Nephron (organoid): ENCODE data around the gene SYK.

Experiments used
- H3K27ac Mint-ChIP-seq, 3 experiments: 2 replicates each; pipeline ENCODE4 v1.8.0; 2020; ENCODE audit warnings: mixed read lengths in 3 of 3, mild to moderate bottlenecking in 2 of 3, moderate library complexity in 1 of 3
- H3K27me3 Mint-ChIP-seq: 2 replicates; pipeline ENCODE4 v1.8.0; 2021; ENCODE audit warnings: low read depth, mild to moderate bottlenecking, moderate library complexity, mixed read lengths
- H3K36me3 Mint-ChIP-seq: 2 replicates; pipeline ENCODE4 v1.8.0; 2020; ENCODE audit warnings: low read depth, mixed read lengths
- H3K4me1 Mint-ChIP-seq: 2 replicates; pipeline ENCODE4 v1.8.0; 2020; ENCODE audit warnings: mixed read lengths
- H3K4me3 Mint-ChIP-seq, 3 experiments: 2 replicates each; pipeline ENCODE4 v1.8.0; 2020; ENCODE audit warnings: mild to moderate bottlenecking in 3 of 3, mixed read lengths in 3 of 3, moderate library complexity in 2 of 3
- H3K9me3 Mint-ChIP-seq: 2 replicates; pipeline ENCODE4 v1.8.0; 2020; ENCODE audit warnings: mixed read lengths
- TF ChIP-seq, protein P1 (sequence below), 3 experiments: fragments of 200-600 bp; sonication (generic); IDR thresholded peaks; one replicate each; pipeline ENCODE4 v1.5.0; 2021; ENCODE audit warnings: antibody characterized with exemption in 3 of 3; ENCODE audit not compliant: unreplicated experiment in 3 of 3

The SYK gene

DNA sequence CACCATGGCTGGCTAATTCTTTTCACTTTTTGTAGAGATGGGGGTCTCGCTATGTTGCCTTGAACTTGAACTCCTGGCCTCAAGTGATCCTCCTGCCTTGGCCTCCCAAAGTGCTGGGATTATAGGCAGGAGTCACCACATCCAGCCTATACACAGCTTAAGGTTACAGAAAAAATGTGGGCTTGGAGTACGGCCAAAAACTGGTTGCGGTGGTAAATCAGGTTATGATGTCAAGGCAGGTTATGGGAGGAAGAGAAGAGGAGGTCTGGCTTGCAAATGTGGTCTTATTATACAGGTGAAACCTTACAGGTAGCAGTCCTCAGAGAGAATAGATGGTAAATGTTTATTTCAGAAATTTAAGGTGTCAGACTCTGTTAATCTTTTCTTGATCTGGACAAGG, 30.7 kb upstream of the SYK start:
- Mint-ChIP-seq H3K27me3 (peaks cover 3% of the 10 kb centered on the region), H3K4me3 (no peak overlapping the region), H3K9me3 (peaks cover 36% of the 10 kb centered on the region), H3K27ac (no peak overlapping the region), H3K4me1 (no peaks in the 10 kb centered on the region), H3K36me3 (no peaks in the 10 kb centered on the region)
- TF ChIP-seq, protein P1, sequence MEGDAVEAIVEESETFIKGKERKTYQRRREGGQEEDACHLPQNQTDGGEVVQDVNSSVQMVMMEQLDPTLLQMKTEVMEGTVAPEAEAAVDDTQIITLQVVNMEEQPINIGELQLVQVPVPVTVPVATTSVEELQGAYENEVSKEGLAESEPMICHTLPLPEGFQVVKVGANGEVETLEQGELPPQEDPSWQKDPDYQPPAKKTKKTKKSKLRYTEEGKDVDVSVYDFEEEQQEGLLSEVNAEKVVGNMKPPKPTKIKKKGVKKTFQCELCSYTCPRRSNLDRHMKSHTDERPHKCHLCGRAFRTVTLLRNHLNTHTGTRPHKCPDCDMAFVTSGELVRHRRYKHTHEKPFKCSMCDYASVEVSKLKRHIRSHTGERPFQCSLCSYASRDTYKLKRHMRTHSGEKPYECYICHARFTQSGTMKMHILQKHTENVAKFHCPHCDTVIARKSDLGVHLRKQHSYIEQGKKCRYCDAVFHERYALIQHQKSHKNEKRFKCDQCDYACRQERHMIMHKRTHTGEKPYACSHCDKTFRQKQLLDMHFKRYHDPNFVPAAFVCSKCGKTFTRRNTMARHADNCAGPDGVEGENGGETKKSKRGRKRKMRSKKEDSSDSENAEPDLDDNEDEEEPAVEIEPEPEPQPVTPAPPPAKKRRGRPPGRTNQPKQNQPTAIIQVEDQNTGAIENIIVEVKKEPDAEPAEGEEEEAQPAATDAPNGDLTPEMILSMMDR (IDR thresholded peaks at IDR 0.05; ENCODE audit: unreplicated experiment in 3 of 3): no peak

DNA sequence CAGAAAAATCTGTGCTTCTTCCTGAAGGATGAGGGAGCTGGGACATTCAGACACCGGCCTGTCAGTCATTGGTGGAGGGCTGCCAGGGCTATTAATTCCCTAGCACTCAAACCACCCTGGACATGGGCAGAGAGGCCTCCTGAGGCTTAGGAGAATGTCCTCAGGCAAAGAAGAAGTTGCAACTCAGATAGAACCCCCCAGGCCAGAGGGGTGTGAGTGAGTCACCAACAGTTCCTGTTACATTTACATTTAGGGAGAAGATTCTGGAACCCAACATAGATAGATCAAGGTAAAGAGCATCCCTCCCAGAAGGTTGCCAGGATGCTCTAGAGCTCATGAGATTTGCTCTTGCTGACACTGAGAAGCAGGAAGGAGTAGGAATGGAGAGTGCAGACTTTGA, 29.2 kb upstream of the SYK start:
- Mint-ChIP-seq H3K27ac (no peak overlapping the region), H3K27me3 (peaks cover 3% of the 10 kb centered on the region)

GRCh38 chr9:90773617-90774016, 28.0 kb upstream of the SYK start:
- Mint-ChIP-seq H3K9me3 (peaks cover 17% of the 10 kb centered on the region), H3K27me3 (no peaks in the 10 kb centered on the region), H3K27ac (no peak overlapping the region), H3K36me3 (no peaks in the 10 kb centered on the region), H3K4me3 (no peak overlapping the region), H3K4me1 (no peaks in the 10 kb centered on the region)
- TF ChIP-seq, protein P1 (IDR thresholded peaks at IDR 0.05; ENCODE audit: unreplicated experiment in 3 of 3): peak; percentile 48 to 58 (median 48)

More for the DNA sequence above, 29.2 kb upstream of the SYK start:
- H3K9me3 Mint-ChIP-seq: peaks cover 26% of the 10 kb centered on the region
- H3K4me3 Mint-ChIP-seq: no peak overlapping the region
- H3K36me3 Mint-ChIP-seq: no peaks in the 10 kb centered on the region
- H3K4me1 Mint-ChIP-seq: no peaks in the 10 kb centered on the region
- TF ChIP-seq, protein P1 (IDR thresholded peaks at IDR 0.05; ENCODE audit: unreplicated experiment in 3 of 3): no peak

GRCh38 chr9:90774071-90774470, 27.5 kb upstream of the SYK start:
- Mint-ChIP-seq H3K9me3 (peaks cover 13% of the 10 kb centered on the region), H3K4me3 (no peak overlapping the region), H3K27me3 (no peaks in the 10 kb centered on the region), H3K4me1 (no peaks in the 10 kb centered on the region), H3K36me3 (no peaks in the 10 kb centered on the region), H3K27ac (no peak overlapping the region)
- TF ChIP-seq, protein P1 (IDR thresholded peaks at IDR 0.05; ENCODE audit: unreplicated experiment in 3 of 3): no peak

DNA sequence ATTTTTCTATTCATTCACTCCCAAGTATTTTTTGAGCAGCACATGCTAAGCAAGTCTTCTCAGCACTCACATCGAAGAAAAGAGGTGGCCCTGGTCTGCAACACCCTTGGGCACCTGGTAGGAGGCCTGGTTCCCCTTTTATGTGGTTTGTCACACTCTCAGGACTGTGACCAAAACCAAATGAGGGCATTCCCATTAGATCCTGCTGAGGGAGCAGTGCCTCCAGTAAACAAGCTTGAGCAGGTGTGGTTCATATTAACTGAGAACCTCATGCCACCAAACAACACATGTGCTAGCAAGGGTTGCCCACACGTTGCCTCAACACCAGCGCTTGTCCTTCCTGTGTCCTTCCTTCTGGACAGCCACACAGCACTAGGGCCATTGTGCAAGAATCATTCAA, 26.9 kb upstream of the SYK start:
- H3K27me3 Mint-ChIP-seq: no peaks in the 10 kb centered on the region
- no peaks in the 10 kb centered on the region for H3K36me3 Mint-ChIP-seq
- TF ChIP-seq, protein P1 (IDR thresholded peaks at IDR 0.05; ENCODE audit: unreplicated experiment in 3 of 3): no peak
- H3K4me1 Mint-ChIP-seq: no peaks in the 10 kb centered on the region
- H3K4me3 Mint-ChIP-seq: no peak overlapping the region
- peaks cover 8% of the 10 kb centered on the region for H3K9me3 Mint-ChIP-seq
- no peak overlapping the region for H3K27ac Mint-ChIP-seq

DNA sequence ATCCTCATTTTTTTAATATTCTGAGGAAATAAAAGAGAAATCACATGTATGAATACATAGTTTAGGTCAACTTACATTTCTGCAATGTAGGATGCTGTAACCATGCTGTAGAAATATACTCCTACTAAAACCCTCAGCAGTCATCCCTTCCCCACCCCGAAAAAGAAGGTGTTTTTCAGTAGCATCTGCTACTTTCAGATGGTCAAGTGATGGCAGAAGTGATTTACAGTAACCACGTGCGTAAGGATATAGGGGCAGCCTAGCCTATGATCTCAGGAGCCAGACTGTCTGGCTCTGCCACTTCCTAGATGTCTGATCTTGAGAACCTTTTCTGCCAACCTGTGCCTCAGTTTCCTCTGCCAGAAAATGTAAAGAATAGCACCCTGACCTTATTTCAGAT, 26.0 kb upstream of the SYK start:
- Mint-ChIP-seq H3K27ac (no peak overlapping the region), H3K4me3 (no peak overlapping the region), H3K27me3 (no peaks in the 10 kb centered on the region), H3K36me3 (no peaks in the 10 kb centered on the region), H3K4me1 (no peaks in the 10 kb centered on the region), H3K9me3 (peaks cover 2% of the 10 kb centered on the region)
- TF ChIP-seq, protein P1 (IDR thresholded peaks at IDR 0.05; ENCODE audit: unreplicated experiment in 3 of 3): no peak
